ENCODE measurements around the gene ABI1. TPM values are rescaled to one million over a fixed set of nuclear protein-coding genes. Genes with fewer than 3 reads are reported as not detected.

ABI1 gene
- total and polyA plus RNA-seq, 9 of the 15 experiments (the other 6 are each of a cell fraction or from before 2014, with no cell fraction given): 22.1 to 52.3 (median 39.0) TPM

DNA sequence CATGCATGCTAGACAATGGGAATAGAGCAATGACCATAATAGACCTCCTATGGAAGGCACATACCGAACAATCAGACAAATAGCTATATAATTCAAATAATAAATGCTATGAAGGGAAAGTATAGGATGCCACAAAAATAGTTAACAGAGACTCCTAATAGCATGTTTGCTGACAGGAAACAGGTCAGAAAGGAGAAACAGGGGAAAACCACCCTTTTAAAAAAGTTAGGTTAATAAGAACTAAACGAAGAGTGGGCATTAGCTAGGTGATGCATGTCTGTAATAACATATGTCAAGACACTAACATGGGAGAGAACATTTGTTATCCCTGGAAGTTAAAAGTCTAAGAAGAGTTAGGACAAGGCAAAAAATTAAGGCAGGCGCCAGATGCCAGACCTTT is 58.9 kb downstream of the ABI1 start:
- Histone ChIP-seq H3K36me3 (ENCODE audit: control insufficient read depth, insufficient read depth, low read length) (no peaks in the 10 kb centered on the region), H3K27me3 (ENCODE audit: control insufficient read depth in 2 of 2, insufficient read depth in 2 of 2, low read length in 2 of 2) (no peaks in the 10 kb centered on the region), H3K9me3 (replicated peaks; ENCODE audit: control insufficient read depth, insufficient read depth, low read depth, low read length) (no peaks in the 10 kb centered on the region), H2AFZ (ENCODE audit: low read depth, low read length) (no peak overlapping the region), H3K4me2 (ENCODE audit: insufficient read depth, low read length) (no peak overlapping the region), H3K9ac (ENCODE audit: insufficient read depth in 1 of 2, low read depth in 2 of 2, low read length in 2 of 2) (no peak overlapping the region), H3K27ac (ENCODE audit: extremely low read depth, low read depth, low read length) (no peak overlapping the region), H3K79me2 (ENCODE audit: control insufficient read depth, insufficient read depth, low read length) (peaks cover 63% of the 10 kb centered on the region), H4K20me1 (replicated peaks; ENCODE audit: control insufficient read depth, insufficient read depth, low read length) (peaks cover 23% of the 10 kb centered on the region), H3K4me3 (no peak overlapping the region), H3K9me1 (ENCODE audit: control insufficient read depth, insufficient read depth, low read length) (no peaks in the 10 kb centered on the region), H3K4me1 (replicated peaks in 1 of 2; ENCODE audit: control insufficient read depth in 2 of 2, insufficient read depth in 2 of 2, low read length in 2 of 2) (peaks cover 0 to 3% of the 10 kb centered on the region in 2 experiments; a peak in 2 of 5 replicates)
- FAIRE-seq: no peak
- no peak for DNase-seq (ENCODE audit: extremely low read depth in 1 of 4, low spot score in 3 of 4)
- ChIA-PET CTCF (ENCODE audit: low intra/inter-chr PET ratio) (no interaction called here), POLR2A (interaction anchor here (0.7 kb wide), 1 partner anchor 36 kb away, joined by 3 read pairs; no protein-coding TSS in a partner anchor)
- intact Hi-C loops (cut with micrococcal nuclease) (no loop called here), in situ Hi-C loops (cut with MboI) (no loop called here)
- TF ChIP-seq STAG1 (CRISPR knock-in tag; IDR thresholded peaks at IDR 0.05; ENCODE audit: borderline replicate concordance): no peak
- TF ChIP-seq CBX1 (IDR thresholded peaks at IDR 0.05; ENCODE audit: low read depth): no peak
- TF ChIP-seq PHF21A (IDR thresholded peaks at IDR 0.05; ENCODE audit: borderline replicate concordance, low read depth): no peak
- no peak for TF ChIP-seq HDAC1 (IDR thresholded peaks at IDR 0.05)
- no peak for TF ChIP-seq GTF2F1 (IDR thresholded peaks at IDR 0.05; ENCODE audit: low read depth, low read length)
- no peak for ATAC-seq
- 73% methylated on average over 3 of the region's 3 CpGs for WGBS (ENCODE audit: insufficient coverage, low coverage, missing lambda C conversion rate)
- no TSS peak for BruUV-seq (replicated peaks)

DNA sequence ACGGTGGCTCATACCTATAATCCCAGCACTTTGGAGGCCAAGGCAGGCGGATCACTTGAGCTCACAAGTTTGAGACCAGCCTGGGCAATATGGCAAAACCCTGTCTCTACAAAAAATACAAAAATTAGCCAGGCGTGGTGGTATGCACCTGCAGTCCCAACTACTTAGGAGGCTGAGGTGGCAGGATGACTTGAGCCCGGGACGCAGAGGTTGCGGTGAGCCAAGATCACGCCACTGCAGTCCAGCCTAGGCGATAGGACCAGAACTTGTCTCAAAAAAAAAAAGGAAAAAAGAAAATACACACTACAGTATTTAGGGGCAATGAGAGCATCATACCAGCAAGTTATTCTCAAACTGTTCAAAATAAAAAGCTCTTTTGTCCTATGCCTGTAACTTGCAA is 59.5 kb downstream of the ABI1 start:
- no peaks in the 10 kb centered on the region for H3K27me3 ChIP-seq (ENCODE audit: control insufficient read depth in 2 of 2, insufficient read depth in 2 of 2, low read length in 2 of 2)
- DNase-seq (ENCODE audit: extremely low read depth in 1 of 4, low spot score in 3 of 4) (no peak), FAIRE-seq (no peak), ATAC-seq (no peak)
- H2AFZ ChIP-seq (ENCODE audit: low read depth, low read length): no peak overlapping the region
- ChIA-PET POLR2A (no interaction called here), CTCF (ENCODE audit: low intra/inter-chr PET ratio) (no interaction called here)
- peaks cover 21% of the 10 kb centered on the region for H4K20me1 ChIP-seq (replicated peaks; ENCODE audit: control insufficient read depth, insufficient read depth, low read length)
- no peak overlapping the region for H3K4me3 ChIP-seq
- peaks cover 0 to 3% of the 10 kb centered on the region in 2 experiments; a peak in 2 of 5 replicates for H3K4me1 ChIP-seq (replicated peaks in 1 of 2; ENCODE audit: control insufficient read depth in 2 of 2, insufficient read depth in 2 of 2, low read length in 2 of 2)
- BruUV-seq (replicated peaks): no TSS peak
- in situ Hi-C loops (cut with MboI) (no loop called here), intact Hi-C loops (cut with micrococcal nuclease) (no loop called here)
- H3K9me3 ChIP-seq (replicated peaks; ENCODE audit: control insufficient read depth, insufficient read depth, low read depth, low read length): no peaks in the 10 kb centered on the region; the same call in 1 of the 2 replicates
- no peak overlapping the region for H3K27ac ChIP-seq (ENCODE audit: extremely low read depth, low read depth, low read length)
- TF ChIP-seq ZNF197 (CRISPR knock-in tag; IDR thresholded peaks at IDR 0.05; ENCODE audit: low read depth) (no peak), LCOR (CRISPR knock-in tag; IDR thresholded peaks at IDR 0.05) (no peak)
- 91% methylated on average over 6 of the region's 8 CpGs for WGBS (ENCODE audit: insufficient coverage, low coverage, missing lambda C conversion rate)
- no peak overlapping the region for H3K9ac ChIP-seq (ENCODE audit: insufficient read depth in 1 of 2, low read depth in 2 of 2, low read length in 2 of 2)
- no peak overlapping the region for H3K4me2 ChIP-seq (ENCODE audit: insufficient read depth, low read length)
- no peaks in the 10 kb centered on the region for H3K36me3 ChIP-seq (ENCODE audit: control insufficient read depth, insufficient read depth, low read length)
- H3K79me2 ChIP-seq (ENCODE audit: control insufficient read depth, insufficient read depth, low read length): peaks cover 63% of the 10 kb centered on the region
- no peaks in the 10 kb centered on the region for H3K9me1 ChIP-seq (ENCODE audit: control insufficient read depth, insufficient read depth, low read length)
